DND-41 (cell line): ENCODE measurements around the gene PSMC3.

ENCODE experiments used
- ATAC-seq: fragments of 200-7000 bp; cut with Tn5 transposase; 3 replicates; pipeline ENCODE4 v1.9.1; 2021; ENCODE audit warnings: low read depth; ENCODE audit not compliant: insufficient read depth
- DNase-seq: peaks from one replicate; pipeline ENCODE4 v3.0.0-alpha.2; 2020
- H2AFZ ChIP-seq: 2 replicates; pipeline ENCODE4 v1.6.0; 2012; ENCODE audit warnings: low read depth, low read length
- H3K27ac ChIP-seq: 2 replicates; pipeline ENCODE4 v1.5.1; 2012; ENCODE audit warnings: low read length, inconsistent platforms
- H3K27me3 ChIP-seq: fragments of 200-600 bp; sonication (generic); 2 replicates; pipeline ENCODE4 v1.6.0; 2012; ENCODE audit warnings: low read length, mild to moderate bottlenecking, inconsistent platforms; ENCODE audit not compliant: insufficient read depth, poor library complexity
- H3K36me3 ChIP-seq: 2 replicates; pipeline ENCODE4 v1.5.1; 2012; ENCODE audit warnings: low read length, inconsistent platforms; ENCODE audit not compliant: insufficient read depth
- H3K4me1 ChIP-seq: 2 replicates; pipeline ENCODE4 v1.5.1; 2012; ENCODE audit warnings: mild to moderate bottlenecking, low read length; ENCODE audit not compliant: insufficient read depth
- H3K4me2 ChIP-seq: 2 replicates; pipeline ENCODE4 v1.6.0; 2012; ENCODE audit warnings: mild to moderate bottlenecking, moderate library complexity, low read length, inconsistent platforms; ENCODE audit not compliant: insufficient read depth
- H3K4me3 ChIP-seq, 2 experiments: fragments of 200-600 bp in 1 of 2; shearing (Covaris generic) in 1 of 2; 2 replicates each; pipeline ENCODE4 v1.5.1; 2012 to 2016; ENCODE audit warnings: inconsistent platforms in 2 of 2, low read length in 2 of 2, mild to moderate bottlenecking in 2 of 2, low read depth in 1 of 2, moderate library complexity in 1 of 2
- H3K79me2 ChIP-seq: 2 replicates; pipeline ENCODE4 v1.6.0; 2012; ENCODE audit warnings: low read length, inconsistent platforms; ENCODE audit not compliant: insufficient read depth
- H3K9ac ChIP-seq: 2 replicates; pipeline ENCODE4 v1.6.0; 2012; ENCODE audit warnings: low read depth, mild to moderate bottlenecking, inconsistent platforms, low read length, moderate library complexity
- H3K9me3 ChIP-seq: 2 replicates; pipeline ENCODE4 v1.5.1; 2012; ENCODE audit warnings: low read length, moderate library complexity, mild to moderate bottlenecking, inconsistent platforms; ENCODE audit not compliant: insufficient read depth, severe bottlenecking
- H4K20me1 ChIP-seq: 2 replicates; pipeline ENCODE4 v1.6.0; 2012; ENCODE audit warnings: low read length; ENCODE audit not compliant: insufficient read depth
- EZH2 ChIP-seq: IDR thresholded peaks from 3 replicates; pipeline ENCODE4 v1.6.1; 2012; ENCODE audit warnings: borderline replicate concordance, low read depth, mild to moderate bottlenecking, moderate library complexity, low read length, inconsistent platforms; ENCODE audit not compliant: severe bottlenecking
- TF ChIP-seq, protein P1 (sequence below): IDR thresholded peaks from 2 replicates; pipeline ENCODE4 v1.5.1; 2012; ENCODE audit warnings: borderline replicate concordance, low read length, moderate library complexity, mild to moderate bottlenecking; ENCODE audit not compliant: poor library complexity, severe bottlenecking; ENCODE audit errors: extremely low read depth

PSMC3 gene

DNA sequence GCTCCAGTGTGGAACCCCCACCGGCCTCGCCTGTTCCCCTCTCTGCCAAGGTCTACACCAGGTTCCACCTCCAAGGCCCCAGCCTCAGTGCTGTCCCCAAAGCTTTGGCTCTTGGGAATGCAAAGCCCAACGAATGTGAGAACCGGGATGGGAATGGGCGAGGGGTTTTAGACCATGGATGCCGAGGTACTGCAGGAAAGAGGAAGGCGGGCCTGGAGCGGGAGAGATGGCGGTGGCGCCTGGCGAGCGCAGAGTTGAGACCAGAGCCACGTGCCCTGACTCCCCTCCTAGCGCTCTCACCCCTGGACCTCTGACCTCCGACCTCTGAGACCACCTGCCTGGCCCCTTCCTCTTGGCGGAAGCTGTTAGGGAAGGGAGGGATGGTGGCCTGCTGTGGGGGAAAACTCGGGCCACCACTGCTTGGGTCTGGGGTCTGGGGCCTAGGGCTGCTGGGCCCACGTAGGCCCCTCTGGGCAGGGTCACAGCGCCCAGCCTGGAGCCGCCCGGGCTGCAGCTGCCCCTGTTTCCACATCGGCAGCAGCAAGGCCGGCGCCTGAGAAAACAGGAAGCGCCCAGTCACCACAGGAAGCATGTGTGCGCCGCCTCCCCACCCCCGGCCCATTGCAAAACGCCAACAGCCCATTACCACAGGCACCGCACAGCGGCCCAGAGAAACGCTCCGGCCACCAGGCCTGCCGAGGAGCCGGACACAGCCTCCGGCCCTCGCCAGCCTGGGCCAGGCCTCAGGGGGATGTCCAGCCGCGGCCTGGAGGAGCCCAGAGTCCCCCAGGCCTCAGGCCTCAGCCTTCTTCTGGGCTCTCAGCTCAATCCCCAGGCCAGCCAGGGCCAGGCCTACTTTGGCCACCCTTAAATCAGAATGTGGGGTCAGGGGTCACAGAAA is 31.7 kb downstream of the PSMC3 start:
- H3K9me3 ChIP-seq, result no peaks in the 10 kb centered on the region
- TF ChIP-seq EZH2, result no peak
- TF ChIP-seq, protein P1, sequence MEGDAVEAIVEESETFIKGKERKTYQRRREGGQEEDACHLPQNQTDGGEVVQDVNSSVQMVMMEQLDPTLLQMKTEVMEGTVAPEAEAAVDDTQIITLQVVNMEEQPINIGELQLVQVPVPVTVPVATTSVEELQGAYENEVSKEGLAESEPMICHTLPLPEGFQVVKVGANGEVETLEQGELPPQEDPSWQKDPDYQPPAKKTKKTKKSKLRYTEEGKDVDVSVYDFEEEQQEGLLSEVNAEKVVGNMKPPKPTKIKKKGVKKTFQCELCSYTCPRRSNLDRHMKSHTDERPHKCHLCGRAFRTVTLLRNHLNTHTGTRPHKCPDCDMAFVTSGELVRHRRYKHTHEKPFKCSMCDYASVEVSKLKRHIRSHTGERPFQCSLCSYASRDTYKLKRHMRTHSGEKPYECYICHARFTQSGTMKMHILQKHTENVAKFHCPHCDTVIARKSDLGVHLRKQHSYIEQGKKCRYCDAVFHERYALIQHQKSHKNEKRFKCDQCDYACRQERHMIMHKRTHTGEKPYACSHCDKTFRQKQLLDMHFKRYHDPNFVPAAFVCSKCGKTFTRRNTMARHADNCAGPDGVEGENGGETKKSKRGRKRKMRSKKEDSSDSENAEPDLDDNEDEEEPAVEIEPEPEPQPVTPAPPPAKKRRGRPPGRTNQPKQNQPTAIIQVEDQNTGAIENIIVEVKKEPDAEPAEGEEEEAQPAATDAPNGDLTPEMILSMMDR, result no peak
- no peaks in the 10 kb centered on the region for H4K20me1 ChIP-seq
- H3K79me2 ChIP-seq, result no peaks in the 10 kb centered on the region
- no peaks in the 10 kb centered on the region for H3K36me3 ChIP-seq
- H3K4me3 ChIP-seq, result no peak overlapping the region
- peak; percentile 79 for ATAC-seq
- no peak overlapping the region for H3K4me2 ChIP-seq
- H3K27ac ChIP-seq, result peak overlapping the region; percentile 47; the same call in 1 of the 2 replicates
- H2AFZ ChIP-seq, result no peak overlapping the region
- H3K9ac ChIP-seq, result no peak overlapping the region
- H3K4me1 ChIP-seq, result peaks cover 18% of the 10 kb centered on the region
- DNase-seq, result peak; percentile 56
- H3K27me3 ChIP-seq, result no peaks in the 10 kb centered on the region

DNA sequence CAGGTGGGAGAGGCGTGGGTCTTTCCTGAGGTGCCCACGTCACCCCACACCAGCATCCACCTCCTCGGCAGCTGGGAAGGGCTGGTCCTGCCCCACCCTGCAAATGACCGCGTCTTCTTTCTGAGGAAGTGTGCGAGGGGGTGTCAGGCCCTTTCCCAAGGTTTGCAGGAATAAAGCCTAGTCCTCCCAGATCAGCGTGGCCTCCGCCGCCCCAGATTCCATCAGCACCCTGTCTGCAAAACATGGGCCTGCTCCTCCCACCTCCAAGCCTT is 32.3 kb downstream of the PSMC3 start:
- Histone ChIP-seq H2AFZ (no peak overlapping the region), H3K4me2 (no peak overlapping the region), H3K79me2 (no peaks in the 10 kb centered on the region), H3K9me3 (no peaks in the 10 kb centered on the region), H3K36me3 (no peaks in the 10 kb centered on the region), H4K20me1 (no peaks in the 10 kb centered on the region), H3K9ac (no peak overlapping the region), H3K27ac (peak overlapping the region; percentile 47; the same call in 1 of the 2 replicates), H3K4me3 (no peak overlapping the region), H3K4me1 (peaks cover 12% of the 10 kb centered on the region), H3K27me3 (no peaks in the 10 kb centered on the region)
- TF ChIP-seq, protein P1, result no peak
- TF ChIP-seq EZH2, result no peak
- ATAC-seq (no peak), DNase-seq (no peak)

DNA sequence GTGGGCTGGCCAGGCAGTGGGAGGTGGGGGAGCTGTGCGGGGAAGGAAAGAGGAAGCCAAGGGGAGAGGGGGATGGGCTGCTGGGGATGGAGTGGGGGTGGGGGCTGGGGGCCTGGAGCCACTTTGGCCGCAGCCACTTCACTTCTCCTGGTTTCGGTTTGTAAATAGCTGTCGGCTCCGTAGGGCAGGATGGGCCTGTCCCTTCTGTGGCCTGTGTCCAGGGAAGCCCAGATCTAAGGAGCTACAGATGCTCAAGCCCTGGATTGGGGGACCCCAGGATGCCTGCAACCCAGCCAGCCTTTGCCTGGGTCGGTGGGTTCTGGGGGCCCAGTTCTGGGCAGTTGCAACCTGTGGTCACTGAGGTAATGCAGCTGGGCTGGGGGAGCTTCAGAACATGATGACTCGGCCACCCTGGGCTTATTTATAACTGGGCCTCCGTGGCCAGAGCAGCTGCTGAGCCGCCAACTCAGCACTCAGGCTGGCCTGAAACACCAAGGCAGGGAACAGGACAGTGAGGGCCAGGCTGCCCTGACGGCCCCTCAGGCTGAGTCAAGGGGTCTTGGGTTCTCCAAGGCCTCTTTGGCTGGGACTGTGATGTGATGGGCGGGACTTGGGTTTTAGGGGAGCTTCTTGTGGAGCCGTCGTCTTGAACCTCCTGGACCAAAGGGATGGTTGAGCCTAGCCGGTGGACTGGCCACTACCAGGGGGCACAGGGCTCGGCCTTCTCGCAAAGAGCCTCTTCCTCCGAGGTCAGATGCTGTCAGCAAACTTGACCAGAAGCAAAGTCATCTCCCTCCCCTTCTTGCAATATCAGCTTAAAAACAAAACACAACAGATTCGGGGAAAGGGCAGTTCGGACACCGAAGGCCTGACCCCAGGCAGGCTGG is 32.8 kb downstream of the PSMC3 start:
- ATAC-seq (no peak), DNase-seq (no peak)
- no peaks in the 10 kb centered on the region for H3K27me3 ChIP-seq
- H3K9me3 ChIP-seq, result no peaks in the 10 kb centered on the region
- H3K27ac ChIP-seq, result no peak overlapping the region
- no peak overlapping the region for H3K4me2 ChIP-seq
- no peak overlapping the region for H3K4me3 ChIP-seq
- no peak overlapping the region for H2AFZ ChIP-seq
- H3K36me3 ChIP-seq, result no peaks in the 10 kb centered on the region
- H4K20me1 ChIP-seq, result no peaks in the 10 kb centered on the region
- H3K9ac ChIP-seq, result no peak overlapping the region
- no peak for TF ChIP-seq EZH2
- TF ChIP-seq, protein P1, result no peak
- H3K4me1 ChIP-seq, result peaks cover 7% of the 10 kb centered on the region
- H3K79me2 ChIP-seq, result no peaks in the 10 kb centered on the region
